Osteoblast (primary cell): ENCODE results near the gene SPECC1. TPM values are rescaled to one million over a fixed set of nuclear protein-coding genes. Genes with fewer than 3 reads are reported as not detected.

Experiments
- DNase-seq: peaks from one replicate; pipeline ENCODE4 v3.0.0; 2011; ENCODE audit warnings: low spot score, mixed read lengths; ENCODE audit not compliant: insufficient read length; ENCODE audit errors: missing footprints
- H2AFZ ChIP-seq: 2 replicates; pipeline ENCODE4 v1.6.0; 2011; ENCODE audit warnings: mild to moderate bottlenecking, low read length
- H3K27ac ChIP-seq: 2 replicates; pipeline ENCODE4 v1.5.1; 2011; ENCODE audit warnings: mild to moderate bottlenecking, low read depth, low read length, moderate library complexity
- H3K27me3 ChIP-seq: 2 replicates; pipeline ENCODE4 v1.6.0; 2012; ENCODE audit warnings: mild to moderate bottlenecking, control low read depth, inconsistent platforms, low read length, moderate library complexity; ENCODE audit not compliant: insufficient read depth
- H3K36me3 ChIP-seq: 2 replicates; pipeline ENCODE4 v1.5.1; 2011; ENCODE audit warnings: mild to moderate bottlenecking, low read length, control low read depth, moderate library complexity; ENCODE audit not compliant: insufficient read depth
- H3K4me1 ChIP-seq: 2 replicates; pipeline ENCODE4 v1.5.1; 2011; ENCODE audit warnings: mild to moderate bottlenecking, low read length, control low read depth, moderate library complexity; ENCODE audit not compliant: insufficient read depth
- H3K4me2 ChIP-seq: 2 replicates; pipeline ENCODE4 v1.6.0; 2011; ENCODE audit warnings: mild to moderate bottlenecking, low read length; ENCODE audit not compliant: insufficient read depth
- H3K4me3 ChIP-seq: fragments of 200-600 bp; sonication (generic); 3 replicates; pipeline ENCODE4 v1.5.1; 2012; ENCODE audit warnings: mild to moderate bottlenecking, low read length, inconsistent platforms; ENCODE audit not compliant: insufficient read depth
- H3K79me2 ChIP-seq: 2 replicates; pipeline ENCODE4 v1.6.0; 2012; ENCODE audit warnings: mild to moderate bottlenecking, low read length, control low read depth, inconsistent platforms; ENCODE audit not compliant: insufficient read depth
- H3K9me3 ChIP-seq: 2 replicates; pipeline ENCODE4 v1.5.1; 2011; ENCODE audit warnings: low read depth, low read length, control low read depth
- H4K20me1 ChIP-seq: 2 replicates; pipeline ENCODE4 v1.6.0; 2012; ENCODE audit warnings: mild to moderate bottlenecking, low read length, control low read depth; ENCODE audit not compliant: insufficient read depth
- total RNA-seq: library from RNA; depleted of rRNA; stranded (reverse); fragments of >200 nt; gene quantifications from 2 replicates; pipeline ENCODE4 v1.2.3, GENCODE V29; 2012
- TF ChIP-seq, protein P1 (sequence below): IDR thresholded peaks from 2 replicates; pipeline ENCODE4 v1.5.1; 2011; ENCODE audit warnings: mild to moderate bottlenecking, low read depth, low read length, moderate library complexity; ENCODE audit errors: extremely low read depth

The SPECC1 gene
- total RNA-seq, 1 donor: 155 TPM

DNA sequence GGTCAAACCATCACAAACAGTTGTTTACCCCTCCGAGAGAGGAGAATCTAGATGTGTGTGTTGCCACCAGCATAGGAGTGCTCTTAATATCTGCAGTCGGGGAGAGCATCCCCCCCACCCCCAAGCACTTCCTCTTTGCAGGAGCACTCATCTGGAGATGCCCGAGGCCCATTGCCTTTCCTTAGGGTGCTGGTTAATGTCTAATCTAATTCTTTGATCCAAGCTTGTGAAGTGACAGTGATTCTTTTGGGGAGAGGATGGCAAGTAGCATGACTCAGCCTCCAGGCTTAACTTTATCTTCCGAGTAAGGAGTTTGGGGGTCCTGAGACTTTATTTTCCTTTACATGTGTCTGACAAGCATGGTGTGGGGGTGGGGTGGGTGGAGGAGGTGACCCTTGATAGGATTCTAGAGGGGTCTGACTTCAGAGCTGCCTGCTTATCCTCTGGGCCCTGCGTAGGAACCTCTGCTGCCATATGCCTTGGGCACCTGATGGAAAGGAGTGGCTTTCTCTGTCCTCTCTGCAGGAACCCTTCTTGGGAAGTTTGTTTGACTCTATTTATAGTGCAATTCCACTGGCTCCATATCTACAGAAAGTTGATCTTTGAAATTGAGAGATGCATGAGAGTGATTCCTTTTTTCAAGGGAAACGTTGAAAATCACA lies 207.1 kb downstream of the SPECC1 start:
- DNase-seq: no peak
- H3K36me3 ChIP-seq: no peaks in the 10 kb centered on the region
- no peak overlapping the region for H3K4me2 ChIP-seq
- no peaks in the 10 kb centered on the region for H3K27me3 ChIP-seq
- no peak overlapping the region for H3K27ac ChIP-seq
- no peaks in the 10 kb centered on the region for H3K4me1 ChIP-seq
- TF ChIP-seq, protein P1, sequence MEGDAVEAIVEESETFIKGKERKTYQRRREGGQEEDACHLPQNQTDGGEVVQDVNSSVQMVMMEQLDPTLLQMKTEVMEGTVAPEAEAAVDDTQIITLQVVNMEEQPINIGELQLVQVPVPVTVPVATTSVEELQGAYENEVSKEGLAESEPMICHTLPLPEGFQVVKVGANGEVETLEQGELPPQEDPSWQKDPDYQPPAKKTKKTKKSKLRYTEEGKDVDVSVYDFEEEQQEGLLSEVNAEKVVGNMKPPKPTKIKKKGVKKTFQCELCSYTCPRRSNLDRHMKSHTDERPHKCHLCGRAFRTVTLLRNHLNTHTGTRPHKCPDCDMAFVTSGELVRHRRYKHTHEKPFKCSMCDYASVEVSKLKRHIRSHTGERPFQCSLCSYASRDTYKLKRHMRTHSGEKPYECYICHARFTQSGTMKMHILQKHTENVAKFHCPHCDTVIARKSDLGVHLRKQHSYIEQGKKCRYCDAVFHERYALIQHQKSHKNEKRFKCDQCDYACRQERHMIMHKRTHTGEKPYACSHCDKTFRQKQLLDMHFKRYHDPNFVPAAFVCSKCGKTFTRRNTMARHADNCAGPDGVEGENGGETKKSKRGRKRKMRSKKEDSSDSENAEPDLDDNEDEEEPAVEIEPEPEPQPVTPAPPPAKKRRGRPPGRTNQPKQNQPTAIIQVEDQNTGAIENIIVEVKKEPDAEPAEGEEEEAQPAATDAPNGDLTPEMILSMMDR: no peak
- H3K4me3 ChIP-seq: no peak overlapping the region
- H4K20me1 ChIP-seq: peaks cover 4% of the 10 kb centered on the region
- H3K9me3 ChIP-seq: no peaks in the 10 kb centered on the region
- peaks cover 27% of the 10 kb centered on the region for H3K79me2 ChIP-seq
- no peak overlapping the region for H2AFZ ChIP-seq

DNA sequence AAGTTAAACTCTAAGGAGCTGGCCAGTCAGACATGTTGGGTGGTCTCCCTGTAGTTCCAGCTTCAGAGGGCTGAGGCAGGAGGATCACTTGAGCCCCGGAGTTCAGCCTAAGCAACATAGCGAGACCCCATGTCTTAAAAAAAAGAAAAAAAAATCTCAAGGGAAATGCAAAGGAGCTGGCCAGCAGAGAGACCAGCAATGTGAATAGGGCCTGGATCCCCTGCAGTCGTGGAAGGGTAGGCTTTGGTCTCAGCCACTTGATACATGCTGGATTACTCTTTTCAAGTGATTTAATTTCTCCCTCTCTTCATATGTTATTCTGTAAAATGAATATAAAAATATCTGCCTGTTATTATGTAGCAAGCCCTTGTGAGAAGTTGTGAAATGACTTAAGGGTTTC lies 207.7 kb downstream of the SPECC1 start:
- Histone ChIP-seq H3K27ac (no peak overlapping the region), H4K20me1 (peaks cover 4% of the 10 kb centered on the region), H3K79me2 (peaks cover 27% of the 10 kb centered on the region), H3K4me1 (no peaks in the 10 kb centered on the region), H3K4me3 (no peak overlapping the region), H3K27me3 (no peaks in the 10 kb centered on the region), H3K36me3 (no peaks in the 10 kb centered on the region), H3K4me2 (no peak overlapping the region), H3K9me3 (no peaks in the 10 kb centered on the region), H2AFZ (no peak overlapping the region)
- no peak for DNase-seq
- TF ChIP-seq, protein P1: no peak

DNA sequence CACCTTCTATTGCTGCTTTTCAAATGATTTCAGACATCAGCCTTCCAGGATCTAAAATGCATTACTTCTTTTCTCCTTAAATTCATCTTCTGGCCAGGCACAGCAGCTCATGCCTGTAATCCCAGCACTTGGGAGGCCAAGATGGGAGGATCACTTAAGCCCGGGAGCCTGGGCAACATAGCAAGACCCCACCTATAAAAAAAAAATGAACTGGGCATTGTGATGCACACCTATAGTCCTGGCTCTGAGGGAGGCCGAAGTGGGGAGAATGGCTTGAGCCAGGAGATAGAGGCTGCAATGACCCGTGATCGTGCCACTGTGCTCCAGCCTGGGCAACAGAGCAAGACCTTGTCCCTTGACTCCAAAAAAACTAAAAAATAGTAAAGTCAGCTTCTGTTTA lies 208.5 kb downstream of the SPECC1 start:
- Histone ChIP-seq H3K27ac (no peak overlapping the region), H4K20me1 (peaks cover 4% of the 10 kb centered on the region), H3K27me3 (no peaks in the 10 kb centered on the region), H3K9me3 (no peaks in the 10 kb centered on the region), H3K4me2 (no peak overlapping the region), H2AFZ (no peak overlapping the region), H3K36me3 (no peaks in the 10 kb centered on the region), H3K4me3 (no peak overlapping the region), H3K79me2 (peaks cover 32% of the 10 kb centered on the region), H3K4me1 (no peaks in the 10 kb centered on the region)
- DNase-seq: no peak
- TF ChIP-seq, protein P1: no peak

DNA sequence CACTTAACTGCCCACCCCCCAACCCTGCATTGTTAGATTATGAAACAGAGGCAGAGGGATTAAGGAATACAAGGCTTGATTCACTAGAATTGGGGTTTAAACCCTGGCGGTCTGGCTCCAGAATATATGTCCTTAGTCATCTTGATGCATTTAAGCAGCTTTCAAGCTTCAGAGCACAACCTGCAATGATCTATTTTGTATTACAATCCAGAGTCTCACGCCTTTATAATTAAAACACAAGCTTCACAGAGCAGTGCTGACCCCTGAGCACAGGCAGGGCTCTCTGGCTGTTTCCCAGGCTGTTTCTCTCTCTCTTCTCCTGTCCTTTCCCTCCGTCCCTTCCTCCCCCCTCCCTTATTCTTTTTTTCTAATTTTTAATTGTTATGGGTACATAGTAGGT lies 209.1 kb downstream of the SPECC1 start:
- no peak overlapping the region for H3K4me2 ChIP-seq
- no peaks in the 10 kb centered on the region for H3K36me3 ChIP-seq
- no peak overlapping the region for H3K27ac ChIP-seq
- H3K79me2 ChIP-seq: peaks cover 33% of the 10 kb centered on the region
- H2AFZ ChIP-seq: no peak overlapping the region
- H3K4me1 ChIP-seq: no peaks in the 10 kb centered on the region
- DNase-seq: no peak
- no peaks in the 10 kb centered on the region for H3K27me3 ChIP-seq
- H4K20me1 ChIP-seq: peaks cover 4% of the 10 kb centered on the region
- no peaks in the 10 kb centered on the region for H3K9me3 ChIP-seq
- TF ChIP-seq, protein P1: no peak
- no peak overlapping the region for H3K4me3 ChIP-seq
